GM18873 (cell line): ENCODE results near the gene P2RY11.

Source experiments
- ATAC-seq: cut with Tn5 transposase; IDR thresholded peaks from one replicate; pipeline ENCODE4 v1.9.1; 2021; ENCODE audit warnings: mild to moderate bottlenecking, moderate library complexity, moderate number of reproducible peaks; ENCODE audit not compliant: unreplicated experiment, low FRiP score

P2RY11 gene

DNA sequence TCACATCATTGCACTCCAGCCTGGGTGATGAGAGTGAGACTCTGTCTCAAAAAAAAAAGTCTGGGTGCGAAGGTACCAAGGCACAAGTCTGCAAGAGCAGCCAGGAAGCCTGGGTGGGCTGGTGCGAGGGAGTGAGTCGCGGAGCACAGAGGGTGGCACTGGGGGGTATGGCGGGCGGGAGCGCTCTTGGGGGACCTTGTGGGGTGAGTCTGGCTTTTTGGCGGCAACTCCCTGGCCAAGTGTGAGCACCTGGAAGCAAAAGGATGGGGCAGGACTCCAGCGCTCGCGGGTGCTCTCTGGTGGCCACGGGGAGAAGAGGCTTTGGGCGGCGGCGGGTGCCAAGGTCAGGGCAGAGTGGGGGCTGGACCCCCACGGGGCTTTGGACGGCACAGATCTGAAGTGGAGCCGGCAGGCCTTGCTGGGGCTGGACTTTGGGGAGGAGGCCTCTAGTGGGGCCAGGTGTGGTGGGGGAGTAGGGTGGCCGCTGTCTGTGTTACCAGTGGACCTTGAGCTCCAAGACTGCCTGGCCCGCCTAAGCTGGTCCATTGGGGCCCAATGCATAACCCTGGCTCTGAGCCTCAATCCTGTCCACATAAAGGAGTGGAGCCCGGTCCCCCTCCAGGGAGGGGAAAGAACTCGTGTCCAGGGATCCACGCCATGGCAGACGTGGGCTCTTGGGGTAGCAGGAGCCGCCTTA is 1.6 kb downstream of the P2RY11 start:
- ATAC-seq = no peak

DNA sequence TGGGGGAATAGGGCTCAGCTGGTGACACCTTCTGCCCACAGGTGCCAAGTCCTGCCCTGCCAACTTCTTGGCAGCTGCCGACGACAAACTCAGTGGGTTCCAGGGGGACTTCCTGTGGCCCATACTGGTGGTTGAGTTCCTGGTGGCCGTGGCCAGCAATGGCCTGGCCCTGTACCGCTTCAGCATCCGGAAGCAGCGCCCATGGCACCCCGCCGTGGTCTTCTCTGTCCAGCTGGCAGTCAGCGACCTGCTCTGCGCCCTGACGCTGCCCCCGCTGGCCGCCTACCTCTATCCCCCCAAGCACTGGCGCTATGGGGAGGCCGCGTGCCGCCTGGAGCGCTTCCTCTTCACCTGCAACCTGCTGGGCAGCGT is 2.1 kb downstream of the P2RY11 start:
- ATAC-seq = no peak

DNA sequence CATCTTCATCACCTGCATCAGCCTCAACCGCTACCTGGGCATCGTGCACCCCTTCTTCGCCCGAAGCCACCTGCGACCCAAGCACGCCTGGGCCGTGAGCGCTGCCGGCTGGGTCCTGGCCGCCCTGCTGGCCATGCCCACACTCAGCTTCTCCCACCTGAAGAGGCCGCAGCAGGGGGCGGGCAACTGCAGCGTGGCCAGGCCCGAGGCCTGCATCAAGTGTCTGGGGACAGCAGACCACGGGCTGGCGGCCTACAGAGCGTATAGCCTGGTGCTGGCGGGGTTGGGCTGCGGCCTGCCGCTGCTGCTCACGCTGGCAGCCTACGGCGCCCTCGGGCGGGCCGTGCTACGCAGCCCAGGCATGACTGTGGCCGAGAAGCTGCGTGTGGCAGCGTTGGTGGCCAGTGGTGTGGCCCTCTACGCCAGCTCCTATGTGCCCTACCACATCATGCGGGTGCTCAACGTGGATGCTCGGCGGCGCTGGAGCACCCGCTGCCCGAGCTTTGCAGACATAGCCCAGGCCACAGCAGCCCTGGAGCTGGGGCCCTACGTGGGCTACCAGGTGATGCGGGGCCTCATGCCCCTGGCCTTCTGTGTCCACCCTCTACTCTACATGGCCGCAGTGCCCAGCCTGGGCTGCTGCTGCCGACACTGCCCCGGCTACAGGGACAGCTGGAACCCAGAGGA is 2.6 kb downstream of the P2RY11 start:
- ATAC-seq = no peak

DNA sequence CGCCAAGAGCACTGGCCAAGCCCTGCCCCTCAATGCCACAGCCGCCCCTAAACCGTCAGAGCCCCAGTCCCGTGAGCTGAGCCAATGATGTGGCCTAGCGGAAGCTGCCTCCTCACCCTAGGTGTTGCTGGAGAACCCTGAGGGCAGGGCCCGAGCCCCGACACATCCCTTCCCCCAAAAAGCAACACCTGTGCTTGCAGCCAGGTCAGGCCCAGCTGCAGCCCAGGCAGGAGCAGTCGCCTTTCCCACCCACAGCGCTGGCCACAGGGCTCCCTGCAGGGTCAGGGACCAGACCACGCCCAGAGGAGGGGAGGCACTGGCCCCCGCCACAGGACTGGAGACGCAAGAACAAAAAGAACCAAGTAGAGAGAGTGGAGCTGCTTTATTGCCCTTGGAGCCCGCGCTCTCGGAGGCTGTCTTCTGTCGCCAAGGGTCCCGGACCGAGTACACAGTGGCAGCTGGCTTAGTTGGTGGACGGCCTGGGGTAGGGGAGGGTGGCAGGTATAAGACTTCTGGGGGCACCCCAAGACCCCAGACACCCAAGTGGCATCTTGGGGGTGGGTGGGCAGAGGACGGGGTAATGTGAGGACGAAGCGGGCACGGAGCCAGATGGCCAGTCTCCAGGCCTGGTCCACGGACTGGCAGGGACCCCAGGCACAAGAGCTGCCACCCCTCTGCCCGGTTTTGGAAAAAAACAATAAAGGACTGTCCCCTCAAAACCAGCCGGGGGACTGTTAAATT is 3.3 kb downstream of the P2RY11 start:
- no peak for ATAC-seq

DNA sequence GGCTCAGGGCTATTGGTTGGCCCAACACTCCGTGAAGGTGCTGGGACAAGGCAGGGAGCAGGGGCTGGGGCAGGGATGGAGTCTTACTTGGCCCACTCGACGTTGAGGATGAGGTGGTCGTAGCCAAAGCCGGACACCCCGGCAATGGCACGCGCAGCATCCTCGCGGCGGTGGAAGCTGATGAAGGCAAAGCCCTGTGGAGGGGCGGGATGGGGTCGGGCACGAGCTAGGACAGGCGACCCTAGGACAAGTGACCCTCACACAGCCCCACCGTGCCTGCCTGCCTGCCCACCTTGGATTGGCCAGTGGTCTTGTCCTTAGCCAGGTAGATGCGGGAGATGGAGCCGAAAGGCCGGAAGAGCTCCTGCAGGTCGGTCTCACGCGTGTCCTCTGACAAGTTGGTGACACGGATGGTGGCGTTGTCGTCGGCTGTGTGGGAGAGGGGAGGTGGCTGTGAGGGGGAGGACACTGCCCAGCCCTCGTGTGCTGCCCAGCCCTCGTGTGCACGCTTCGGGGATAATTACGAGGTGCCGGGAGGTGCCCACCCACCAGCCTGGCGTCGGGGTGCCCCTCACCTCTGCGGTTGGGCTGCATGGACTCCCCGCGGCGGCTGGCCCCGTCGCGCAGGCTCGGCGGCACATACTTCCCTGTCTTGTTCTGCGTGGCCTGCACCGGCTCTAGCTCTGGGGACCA is 4.0 kb downstream of the P2RY11 start:
- no peak for ATAC-seq

DNA sequence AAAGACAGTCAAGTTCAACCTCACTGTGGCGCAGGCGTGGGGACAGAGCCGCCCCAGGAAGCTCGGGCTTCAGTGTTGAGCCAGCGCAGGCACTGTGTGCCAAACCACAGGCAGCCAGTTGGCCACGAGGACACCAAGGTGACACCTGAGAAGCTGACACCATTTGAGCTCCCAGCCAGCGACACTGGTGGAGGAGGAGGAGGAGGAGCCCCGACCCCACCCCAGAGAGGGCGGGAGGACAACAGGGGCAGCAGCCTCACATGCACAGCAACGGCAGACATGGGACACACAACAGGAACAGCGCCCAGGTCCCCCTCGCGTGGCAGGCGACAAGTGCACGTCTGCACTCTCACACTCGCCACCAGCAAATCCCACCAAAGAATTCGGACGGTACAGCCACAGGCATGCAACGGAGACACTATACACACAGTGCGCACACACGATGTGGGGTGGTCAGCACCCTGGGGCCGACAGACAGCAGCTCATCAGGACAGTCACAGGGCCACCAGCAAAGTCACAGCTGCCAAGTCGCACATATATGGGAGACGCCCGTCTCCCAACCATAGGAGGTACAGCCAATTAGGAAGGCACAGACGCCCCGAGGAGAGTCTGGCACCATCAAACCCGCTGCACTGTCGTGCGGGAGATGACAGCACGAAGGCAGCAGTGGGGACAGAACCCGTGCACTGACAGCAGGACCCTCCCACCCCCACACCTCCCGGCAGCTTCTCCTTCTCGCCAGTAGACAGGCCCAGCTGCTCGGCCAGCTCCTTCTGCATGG is 4.8 kb downstream of the P2RY11 start:
- ATAC-seq = no peak

DNA sequence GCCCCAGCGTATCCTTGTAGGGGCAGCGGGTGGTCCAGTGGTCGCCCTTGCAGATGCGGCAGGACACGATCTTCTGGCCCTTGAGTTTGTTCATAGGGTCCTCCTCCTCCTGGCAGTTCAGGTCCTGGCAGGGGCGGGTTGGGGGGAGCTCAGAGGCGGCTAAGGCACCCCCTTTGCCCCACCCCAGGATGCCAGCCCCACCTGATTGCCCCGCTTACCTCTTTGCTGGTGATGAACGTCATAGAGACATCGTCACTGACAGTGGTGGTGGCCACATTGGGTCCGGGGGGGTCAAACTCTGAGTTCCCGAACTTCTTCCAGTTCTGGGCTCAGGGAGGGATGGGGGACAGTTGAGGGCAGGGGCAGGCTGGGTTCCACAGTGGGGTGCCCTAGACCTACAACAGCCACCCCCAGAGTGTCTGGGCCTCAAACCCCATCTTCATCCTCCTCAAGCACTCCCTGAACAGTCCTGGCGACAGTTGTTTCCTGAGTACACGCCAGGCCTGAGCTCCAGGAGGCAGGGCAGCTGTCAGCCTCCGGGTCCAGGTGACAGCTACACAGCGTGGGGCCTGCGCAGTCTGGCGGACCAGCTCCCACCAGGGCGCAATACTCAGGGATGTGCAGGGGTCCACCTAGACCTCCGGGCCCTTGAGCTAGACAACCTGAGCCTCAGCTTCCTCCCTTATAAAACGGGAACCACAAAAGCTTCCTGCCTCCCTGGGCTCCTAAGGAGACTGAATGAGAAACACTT is 5.5 kb downstream of the P2RY11 start:
- no peak for ATAC-seq

DNA sequence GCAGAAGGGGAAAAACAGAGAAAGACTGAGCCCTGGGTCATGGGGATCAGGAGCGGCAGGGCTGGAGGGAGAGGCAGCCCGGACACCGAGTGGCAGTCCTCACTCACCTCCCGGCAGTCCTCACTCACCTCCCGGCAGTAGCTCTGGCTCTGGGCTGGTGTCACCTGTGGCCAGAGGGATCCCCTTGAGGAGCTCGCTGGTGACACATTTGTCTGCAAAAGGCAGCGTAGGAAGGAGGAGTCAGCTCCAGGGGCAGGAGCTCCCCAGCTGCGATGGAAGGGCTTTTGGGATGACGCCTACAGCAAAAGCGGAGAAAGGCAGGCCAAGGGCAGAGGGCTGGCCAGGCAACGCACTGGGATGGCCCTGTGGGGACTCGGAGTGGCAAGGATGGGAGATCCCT is 7.5 kb downstream of the P2RY11 start:
- no peak for ATAC-seq

DNA sequence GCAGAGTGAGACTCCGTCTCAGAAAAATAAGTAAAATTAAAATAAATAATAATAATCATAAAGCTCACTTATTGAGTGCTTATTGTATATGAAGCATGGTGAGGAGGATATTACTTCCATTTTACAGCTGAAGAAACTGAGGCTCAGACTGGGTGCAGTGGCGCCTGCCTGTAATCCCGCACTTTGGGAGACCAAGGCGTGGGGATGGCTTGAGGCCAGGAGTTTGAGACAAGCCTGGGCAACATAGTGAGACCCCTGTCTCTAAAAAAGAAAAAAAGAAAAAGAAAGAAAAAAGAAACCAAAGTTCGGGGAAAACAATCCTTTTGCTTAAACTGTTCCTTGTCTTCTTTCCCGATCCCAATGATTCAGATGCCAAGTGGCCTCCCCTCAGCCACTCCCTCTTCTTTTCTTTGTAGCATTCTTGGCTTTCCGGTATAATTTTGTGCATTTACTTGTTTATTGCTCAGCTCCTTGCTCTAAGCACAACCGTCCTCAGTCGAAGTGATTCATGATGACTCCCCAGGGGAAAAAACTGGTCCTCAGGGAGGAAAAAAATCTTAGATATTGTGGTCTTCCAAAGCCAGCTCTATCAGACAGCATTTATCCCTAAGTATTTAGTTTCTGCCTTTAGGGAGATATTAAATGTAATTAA is 9.2 kb downstream of the P2RY11 start:
- ATAC-seq = no peak

DNA sequence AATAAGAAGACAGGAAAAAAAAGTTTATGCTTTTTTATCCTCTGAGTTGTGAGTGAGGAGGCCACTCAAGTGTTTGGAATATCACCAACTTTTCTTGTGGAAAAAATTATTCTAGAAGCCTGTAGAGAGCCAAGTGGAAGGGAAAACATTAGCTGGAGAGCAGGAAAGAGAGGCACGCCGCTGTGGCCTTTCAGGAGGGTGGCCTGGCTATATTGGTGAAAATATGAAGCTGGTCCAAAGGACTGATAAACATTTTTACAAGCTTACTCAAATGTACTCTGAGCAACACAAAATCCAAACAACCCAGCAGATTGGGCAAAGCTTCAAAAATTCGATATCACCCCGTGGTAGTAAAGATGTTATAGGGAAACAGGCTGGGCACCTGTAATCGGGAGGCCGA is 10.6 kb downstream of the P2RY11 start:
- ATAC-seq = no peak

DNA sequence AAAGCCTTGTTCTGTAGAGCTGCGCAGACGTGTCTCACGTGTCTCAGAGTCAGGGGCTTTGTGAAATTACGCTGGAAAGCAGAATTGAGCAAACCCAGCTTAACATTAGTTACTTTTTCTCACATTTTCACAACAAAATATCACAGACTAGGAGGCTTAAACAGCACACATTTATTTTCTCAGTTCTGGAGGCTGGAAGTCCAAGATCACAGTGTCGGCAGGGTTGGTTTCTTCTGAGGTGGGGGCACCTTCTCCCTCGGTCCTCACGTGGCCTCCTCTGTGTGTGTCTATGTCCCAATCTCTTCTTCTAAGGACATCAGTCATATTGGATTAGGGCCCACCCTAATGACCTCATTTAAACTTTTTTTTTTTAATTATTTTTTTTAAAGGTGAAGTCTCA is 12.9 kb downstream of the P2RY11 start:
- no peak for ATAC-seq

DNA sequence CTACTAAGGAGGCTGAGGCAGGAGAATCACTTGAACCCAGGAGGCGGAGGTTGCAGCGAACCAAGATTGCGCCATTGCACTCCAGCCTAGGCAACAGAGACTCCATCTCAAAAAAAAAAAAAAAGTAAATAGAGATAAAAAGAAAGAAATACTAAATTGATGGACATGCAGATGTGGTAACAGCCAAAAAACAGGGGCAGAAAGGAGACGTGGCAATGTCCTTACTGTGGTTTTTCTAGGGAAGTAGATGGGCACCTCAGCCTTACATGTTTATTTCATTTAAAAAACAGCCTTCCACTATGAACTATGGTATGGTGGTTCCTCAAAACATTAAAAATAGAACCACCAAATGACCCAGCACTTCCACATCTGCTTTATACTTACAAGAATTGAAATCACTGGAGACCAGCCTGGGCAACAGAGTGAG is 14.7 kb downstream of the P2RY11 start:
- ATAC-seq = no peak

DNA sequence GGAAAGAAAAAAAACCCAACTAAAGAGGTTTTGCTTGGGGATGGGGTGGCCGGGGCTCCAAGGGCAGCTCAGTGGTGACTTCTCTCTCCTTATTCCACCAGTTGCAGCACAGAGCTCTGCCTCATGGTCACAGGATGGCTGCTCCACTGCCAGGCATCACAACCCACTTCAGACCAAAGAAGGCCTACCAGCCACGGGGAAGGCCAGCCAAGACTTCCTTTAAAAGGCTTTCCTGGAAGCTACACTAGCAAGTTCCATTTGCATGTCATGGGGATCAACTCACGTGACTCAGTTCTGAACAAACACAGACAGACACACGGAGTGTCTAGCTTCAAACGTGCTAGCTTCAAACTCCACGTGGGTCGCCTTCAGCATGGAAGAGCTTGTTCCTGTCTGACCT is 21.4 kb downstream of the P2RY11 start:
- ATAC-seq = no peak

DNA sequence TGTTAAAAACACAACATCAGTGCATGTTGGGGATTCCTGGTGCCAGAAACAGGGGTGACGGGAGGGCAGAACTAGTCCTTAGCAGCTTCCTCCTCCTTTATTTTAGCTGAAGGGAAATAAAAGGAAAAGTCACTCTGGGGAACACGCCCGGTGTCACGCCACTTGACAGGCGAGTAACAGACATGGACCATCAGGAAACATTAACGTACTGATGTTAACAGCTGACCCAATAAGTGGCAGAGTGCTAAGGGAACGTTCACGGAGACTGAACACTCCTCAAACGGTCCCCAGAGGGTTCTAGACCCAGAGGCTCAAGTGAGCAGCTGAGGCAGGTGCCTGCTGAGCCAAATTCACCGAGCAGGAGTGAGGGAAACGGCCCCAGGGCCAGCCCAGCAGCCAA is 22.1 kb downstream of the P2RY11 start:
- ATAC-seq = no peak

DNA sequence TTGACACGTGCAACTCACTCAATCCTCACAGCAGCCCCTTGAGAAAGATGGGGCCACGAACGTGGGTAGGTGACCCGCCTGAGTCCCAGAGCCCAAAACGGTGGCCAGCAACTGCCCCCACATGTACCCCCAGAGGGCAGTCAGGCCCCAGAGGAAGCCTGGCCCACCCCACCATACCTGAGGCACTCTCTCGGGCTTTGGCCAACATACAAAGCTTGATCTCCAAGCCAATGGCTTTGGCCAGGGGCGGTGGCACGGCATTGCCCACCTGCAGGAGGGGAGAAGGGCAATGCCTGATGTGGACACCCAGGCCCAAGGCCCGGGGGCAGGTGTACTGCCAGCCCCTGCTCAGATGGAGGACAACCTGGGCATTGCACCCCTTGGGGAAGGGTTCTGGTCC is 22.5 kb downstream of the P2RY11 start:
- ATAC-seq = no peak

DNA sequence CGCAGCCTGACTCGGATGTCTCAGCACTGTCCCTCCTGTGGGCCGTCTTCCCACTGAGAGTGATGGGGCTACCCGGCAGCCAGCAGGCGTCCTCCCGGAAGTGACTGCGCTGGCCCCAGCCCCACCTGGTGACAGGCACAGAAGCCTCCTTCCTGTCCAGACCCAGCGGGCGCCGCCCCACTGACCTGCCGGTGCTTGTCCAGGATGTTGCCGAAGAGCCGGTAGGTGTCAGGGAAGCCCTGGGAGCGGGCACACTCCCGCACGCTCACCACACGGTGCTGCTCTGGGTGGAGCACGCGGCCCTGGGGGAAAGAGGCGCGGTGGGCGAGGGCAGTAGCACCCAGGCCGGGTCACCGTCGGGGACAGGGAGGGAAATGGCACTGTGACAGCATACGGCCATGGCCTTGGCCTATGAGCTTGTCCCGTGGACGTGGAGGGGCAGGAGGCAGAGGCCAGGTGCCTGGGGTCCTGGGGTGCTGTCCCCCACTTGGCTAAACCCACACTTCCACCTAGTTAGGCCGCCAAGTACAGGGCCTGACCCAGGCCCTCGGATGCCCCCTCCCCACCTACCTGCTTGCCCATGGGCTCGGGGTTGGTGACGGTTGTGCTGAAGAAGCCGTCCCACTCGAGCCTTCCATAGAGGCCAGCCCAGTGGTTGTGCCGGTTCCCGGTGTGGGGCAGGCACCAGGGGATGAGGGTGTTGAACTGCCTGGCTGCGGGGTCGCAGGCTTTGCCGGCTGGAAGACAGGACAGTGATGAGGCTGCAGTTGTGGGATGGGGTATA is 24.2 kb downstream of the P2RY11 start:
- ATAC-seq = no peak

DNA sequence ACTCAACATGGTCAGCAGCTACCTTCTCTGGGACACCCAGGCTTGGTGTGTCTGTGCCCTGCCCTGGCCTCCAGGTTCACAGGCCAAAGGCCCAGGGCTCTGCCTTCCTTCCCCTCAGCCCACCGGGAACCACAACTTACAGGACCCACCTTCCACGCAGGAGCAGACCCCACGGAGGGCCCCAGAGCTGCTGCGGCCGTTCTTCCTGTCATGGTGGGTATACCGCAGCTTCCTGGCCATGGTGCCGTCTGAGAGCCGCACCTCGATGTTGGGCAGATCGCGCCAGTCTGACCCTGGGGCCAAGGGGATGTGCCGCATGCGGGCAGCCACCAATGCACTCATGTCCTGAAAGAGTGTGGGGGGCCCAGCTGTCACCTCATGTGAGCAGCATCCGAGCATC is 25.4 kb downstream of the P2RY11 start:
- no peak for ATAC-seq
